ENCODE data around the gene GPR183.

The GPR183 gene

GRCh38 chr13:99272481-99272880, 34.7 kb downstream of the GPR183 start:
- no peak overlapping the region for H3K4me3 ChIP-seq (ENCODE audit: low read depth, low read length)
- CTCF ChIA-PET, result interaction anchor here (0.6 to 24.4 kb wide), 5 partner anchors 16 to 171 kb away, joined by 3 to 1002 read pairs (median 9); partner anchors contain the start of gene GPR18
- DNase-seq (ENCODE audit: low read depth, low spot score), result no peak
- POLR2A ChIA-PET, result no interaction called here
- TF ChIP-seq CTCF (IDR thresholded peaks at IDR 0.05; ENCODE audit: insufficient read depth, low read length, missing control alignments), result no peak

- CTCF ChIA-PET, result interaction anchor here (1.2 to 24.4 kb wide), 15 partner anchors 8 to 182 kb away, joined by 3 to 1002 read pairs (median 8); partner anchors contain the start of gene GPR18
- no peak overlapping the region for H3K4me3 ChIP-seq (ENCODE audit: low read depth, low read length)
- POLR2A ChIA-PET, result no interaction called here
- no peak for TF ChIP-seq CTCF (IDR thresholded peaks at IDR 0.05; ENCODE audit: insufficient read depth, low read length, missing control alignments)
- DNase-seq (ENCODE audit: low read depth, low spot score), result no peak
Observed at GRCh38 chr13:99271249-99271648, 36.0 kb downstream of the GPR183 start.

- no peak overlapping the region for H3K4me3 ChIP-seq (ENCODE audit: low read depth, low read length)
- DNase-seq (ENCODE audit: low read depth, low spot score), result no peak
- CTCF ChIA-PET, result interaction anchor here (0.7 to 24.4 kb wide), 46 partner anchors 9 to 328 kb away, joined by 3 to 1002 read pairs (median 8); partner anchors contain the start of genes GPR18, TM9SF2 and UBAC2
- TF ChIP-seq CTCF (IDR thresholded peaks at IDR 0.05; ENCODE audit: insufficient read depth, low read length, missing control alignments), result no peak
- POLR2A ChIA-PET, result no interaction called here
Observed at GRCh38 chr13:99270518-99270917, 36.7 kb downstream of the GPR183 start.

- peak; percentile 69 for TF ChIP-seq CTCF (IDR thresholded peaks at IDR 0.05; ENCODE audit: insufficient read depth, low read length, missing control alignments)
- no peak for DNase-seq (ENCODE audit: low read depth, low spot score)
- POLR2A ChIA-PET, result interaction anchor here (1.0 kb wide), 1 partner anchor 69 kb away, joined by 3 read pairs; the partner anchor contains the start of gene UBAC2
Observed at GRCh38 chr13:99269627-99270241, 37.5 kb downstream of the GPR183 start.

GRCh38 chr13:99268822-99269221, 38.4 kb downstream of the GPR183 start:
- CTCF ChIA-PET, result interaction anchor here (0.6 to 24.4 kb wide), 43 partner anchors 9 to 277 kb away, joined by 3 to 1002 read pairs (median 6); partner anchors contain the start of genes GPR18, TM9SF2 and UBAC2
- POLR2A ChIA-PET, result no interaction called here
- no peak for TF ChIP-seq CTCF (IDR thresholded peaks at IDR 0.05; ENCODE audit: insufficient read depth, low read length, missing control alignments)
- no peak for DNase-seq (ENCODE audit: low read depth, low spot score)
- no peak overlapping the region for H3K4me3 ChIP-seq (ENCODE audit: low read depth, low read length)

More at GRCh38 chr13:99269627-99270241, 37.5 kb downstream of the GPR183 start:
- H3K4me3 ChIP-seq (ENCODE audit: low read depth, low read length), result no peak overlapping the region
- CTCF ChIA-PET, result interaction anchor here (0.6 to 24.4 kb wide), 68 partner anchors 10 to 329 kb away, joined by 3 to 1002 read pairs (median 6); partner anchors contain the start of genes GPR18, TM9SF2 and UBAC2

- ChIA-PET CTCF (interaction anchor here (0.6 to 24.4 kb wide), 22 partner anchors 7 to 278 kb away, joined by 3 to 1002 read pairs (median 4); partner anchors contain the start of genes GPR18 and UBAC2), POLR2A (no interaction called here)
- no peak for TF ChIP-seq CTCF (IDR thresholded peaks at IDR 0.05; ENCODE audit: insufficient read depth, low read length, missing control alignments)
- DNase-seq (ENCODE audit: low read depth, low spot score), result no peak
- H3K4me3 ChIP-seq (ENCODE audit: low read depth, low read length), result no peak overlapping the region
Observed at GRCh38 chr13:99267927-99268326, 39.3 kb downstream of the GPR183 start.
